Measurements from ENCODE around the gene HK2.
A peak's percentile ranks its signal among the peaks of the same experiment; 100 is the strongest.

Gene HK2

GRCh38 chr2:74806355-74806839 is 27.5 kb upstream of the HK2 start:
- no peak for DNase-seq (ENCODE audit: low read depth in 1 of 2, low spot score in 1 of 2)
- H3K4me3 ChIP-seq (replicated peaks; ENCODE audit: insufficient read depth, low read length): no peak overlapping the region
- H3K27me3 ChIP-seq (ENCODE audit: insufficient read depth, poor library complexity, severe bottlenecking): no peaks in the 10 kb centered on the region
- TF ChIP-seq, protein P1, sequence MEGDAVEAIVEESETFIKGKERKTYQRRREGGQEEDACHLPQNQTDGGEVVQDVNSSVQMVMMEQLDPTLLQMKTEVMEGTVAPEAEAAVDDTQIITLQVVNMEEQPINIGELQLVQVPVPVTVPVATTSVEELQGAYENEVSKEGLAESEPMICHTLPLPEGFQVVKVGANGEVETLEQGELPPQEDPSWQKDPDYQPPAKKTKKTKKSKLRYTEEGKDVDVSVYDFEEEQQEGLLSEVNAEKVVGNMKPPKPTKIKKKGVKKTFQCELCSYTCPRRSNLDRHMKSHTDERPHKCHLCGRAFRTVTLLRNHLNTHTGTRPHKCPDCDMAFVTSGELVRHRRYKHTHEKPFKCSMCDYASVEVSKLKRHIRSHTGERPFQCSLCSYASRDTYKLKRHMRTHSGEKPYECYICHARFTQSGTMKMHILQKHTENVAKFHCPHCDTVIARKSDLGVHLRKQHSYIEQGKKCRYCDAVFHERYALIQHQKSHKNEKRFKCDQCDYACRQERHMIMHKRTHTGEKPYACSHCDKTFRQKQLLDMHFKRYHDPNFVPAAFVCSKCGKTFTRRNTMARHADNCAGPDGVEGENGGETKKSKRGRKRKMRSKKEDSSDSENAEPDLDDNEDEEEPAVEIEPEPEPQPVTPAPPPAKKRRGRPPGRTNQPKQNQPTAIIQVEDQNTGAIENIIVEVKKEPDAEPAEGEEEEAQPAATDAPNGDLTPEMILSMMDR (IDR thresholded peaks at IDR 0.05; ENCODE audit: insufficient read depth, low read length): no peak
- H3K27ac ChIP-seq (replicated peaks): no peak overlapping the region

DNA sequence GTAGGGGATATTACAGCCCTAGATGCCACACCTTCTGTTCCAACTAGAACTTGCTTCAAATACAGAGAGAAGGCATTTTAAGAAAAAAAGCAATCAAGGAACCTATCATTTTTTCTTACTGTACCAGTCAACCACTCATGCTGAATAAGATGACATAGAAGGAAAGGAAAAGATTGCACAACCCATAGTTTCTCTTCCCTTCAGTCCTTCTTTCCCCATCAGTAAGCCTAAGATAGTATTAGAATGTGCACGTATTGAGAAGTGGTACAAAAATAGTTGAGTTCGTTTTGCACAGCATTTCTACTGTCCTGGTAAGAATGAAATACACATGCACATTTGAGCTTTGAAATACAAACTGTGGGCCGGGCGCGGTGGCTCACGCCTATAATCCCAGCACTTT is 27.0 kb upstream of the HK2 start:
- Histone ChIP-seq H3K27me3 (ENCODE audit: insufficient read depth, poor library complexity, severe bottlenecking) (no peaks in the 10 kb centered on the region), H3K27ac (replicated peaks) (no peak overlapping the region), H3K4me3 (replicated peaks; ENCODE audit: insufficient read depth, low read length) (no peak overlapping the region)
- peak in 1 of 2 experiments; percentile 83 for DNase-seq (ENCODE audit: low read depth in 1 of 2, low spot score in 1 of 2)
- no peak for TF ChIP-seq GABPA (IDR thresholded peaks at IDR 0.05; ENCODE audit: low read depth)
- TF ChIP-seq POLR2AphosphoS5 (IDR thresholded peaks at IDR 0.05; ENCODE audit: low read depth): no peak
- no peak for TF ChIP-seq REST (IDR thresholded peaks at IDR 0.05; ENCODE audit: insufficient replicate concordance, low read depth)
- no peak for TF ChIP-seq SPI1 (IDR thresholded peaks at IDR 0.05; ENCODE audit: borderline replicate concordance, low read depth)
- TF ChIP-seq, protein P1 (IDR thresholded peaks at IDR 0.05; ENCODE audit: insufficient read depth, low read length): no peak

DNA sequence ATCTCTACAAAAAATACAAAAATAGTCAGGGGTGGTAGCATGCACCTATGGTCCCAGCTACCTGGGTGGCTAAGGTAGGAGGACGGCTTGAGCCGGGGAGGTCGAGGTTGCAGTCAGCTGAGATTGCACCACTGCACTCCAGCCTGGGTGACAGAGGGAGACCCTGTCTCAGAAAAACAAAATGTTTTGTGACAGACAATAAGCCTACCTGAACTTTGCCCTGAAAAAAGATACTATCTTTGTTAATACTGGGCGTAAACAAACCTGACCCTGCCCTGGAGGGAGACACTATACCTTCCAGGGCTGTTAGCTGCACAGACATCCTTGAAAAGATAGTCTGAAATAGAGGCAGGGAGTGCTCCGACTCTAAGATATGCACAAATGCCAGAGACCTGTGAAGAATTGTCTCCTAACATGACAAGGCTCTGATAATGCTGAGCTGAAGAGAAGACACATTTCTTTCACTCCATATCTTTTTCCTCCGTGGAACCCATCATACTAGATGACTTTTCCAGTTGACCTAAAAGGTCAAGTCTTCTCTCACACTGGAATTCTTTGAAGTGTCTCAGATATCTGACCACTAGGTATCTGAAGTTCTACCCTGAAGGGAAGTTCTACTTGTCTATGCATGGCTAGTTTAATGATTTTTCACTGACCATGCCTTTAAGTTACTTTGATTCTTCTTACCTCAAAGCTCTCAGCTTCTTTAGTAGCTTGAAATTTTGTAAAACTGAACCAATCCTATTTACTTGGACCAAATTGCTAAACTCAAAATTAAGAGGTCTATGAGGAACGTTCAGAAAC is 20.9 kb upstream of the HK2 start:
- TF ChIP-seq GABPA (IDR thresholded peaks at IDR 0.05; ENCODE audit: low read depth): no peak
- TF ChIP-seq SPI1 (IDR thresholded peaks at IDR 0.05; ENCODE audit: borderline replicate concordance, low read depth): no peak
- no peak for TF ChIP-seq REST (IDR thresholded peaks at IDR 0.05; ENCODE audit: insufficient replicate concordance, low read depth)
- TF ChIP-seq POLR2AphosphoS5 (IDR thresholded peaks at IDR 0.05; ENCODE audit: low read depth): no peak
- TF ChIP-seq, protein P1 (IDR thresholded peaks at IDR 0.05; ENCODE audit: insufficient read depth, low read length): no peak
- no peak for DNase-seq (ENCODE audit: low read depth in 1 of 2, low spot score in 1 of 2)
- Histone ChIP-seq H3K27me3 (ENCODE audit: insufficient read depth, poor library complexity, severe bottlenecking) (no peaks in the 10 kb centered on the region), H3K4me3 (replicated peaks; ENCODE audit: insufficient read depth, low read length) (no peak overlapping the region), H3K27ac (replicated peaks) (no peak overlapping the region)
